Subcutaneous adipose tissue (tissue), 4 donors: Measurements from ENCODE around the gene LSAMP. TPM values are rescaled to one million over a fixed set of nuclear protein-coding genes. Genes with fewer than 3 reads are reported as not detected.

Source experiments
- CTCF ChIP-seq: fragments of 450-650 bp; IDR thresholded peaks from one replicate; pipeline ENCODE4 v1.5.1; 2016; ENCODE audit warnings: low read depth, mild to moderate bottlenecking, control low read depth, antibody characterized with exemption, moderate library complexity
- total RNA-seq, 4 donors: library from RNA; depleted of rRNA; stranded (reverse); fragments of >200 nt; gene quantifications; one replicate each; pipeline ENCODE4 v1.1.0, GENCODE V29; 2016

LSAMP gene
- total RNA-seq, 4 donors from 2014 or later: 0.38 to 1.7 (median 0.71) TPM

GRCh38 chr3:115827495-115827894, 617.8 kb downstream of the LSAMP start:
- no peak for TF ChIP-seq CTCF

GRCh38 chr3:115825046-115825445, 620.2 kb downstream of the LSAMP start:
- no peak for TF ChIP-seq CTCF

GRCh38 chr3:115823083-115823482, 622.2 kb downstream of the LSAMP start:
- TF ChIP-seq CTCF: no peak

- no peak for TF ChIP-seq CTCF
Measured at GRCh38 chr3:115822579-115822978, 622.7 kb downstream of the LSAMP start.

- no peak for TF ChIP-seq CTCF
Measured at GRCh38 chr3:115819785-115820384, 625.4 kb downstream of the LSAMP start.

GRCh38 chr3:115814778-115815380, 630.4 kb downstream of the LSAMP start:
- no peak for TF ChIP-seq CTCF

GRCh38 chr3:115814006-115814405, 631.3 kb downstream of the LSAMP start:
- TF ChIP-seq CTCF: no peak
